GM23338 (cell line): ENCODE results near the gene COQ8B. TPM values are rescaled to one million over a fixed set of nuclear protein-coding genes. Genes with fewer than 3 reads are reported as not detected.

Source experiments
- ATAC-seq: fragments of 200-7000 bp; cut with Tn5 transposase; 3 replicates; pipeline ENCODE4 v1.9.1; 2020
- DNase-seq: peaks from one replicate; pipeline ENCODE4 v3.0.0-alpha.2; 2015; ENCODE audit warnings: low spot score
- H2AFZ ChIP-seq: fragments of 200-600 bp; sonication (generic); 2 replicates; pipeline ENCODE4 v1.8.0; 2016; ENCODE audit warnings: antibody characterized with exemption, mild to moderate bottlenecking, moderate library complexity
- H3F3A ChIP-seq: fragments of 200-600 bp; sonication (generic); replicated peaks from 2 replicates; pipeline ENCODE4 v1.8.0; 2017; ENCODE audit warnings: antibody characterized with exemption, mixed run types, low read depth
- H3K27ac ChIP-seq: fragments of 200-600 bp; sonication (generic); 2 replicates; pipeline ENCODE4 v1.6.1; 2016; ENCODE audit warnings: low read depth
- H3K27me3 ChIP-seq: fragments of 200-600 bp; sonication (generic); 2 replicates; pipeline ENCODE4 v1.8.0; 2016; ENCODE audit warnings: mild to moderate bottlenecking, mixed run types, moderate library complexity; ENCODE audit not compliant: insufficient read depth
- H3K36me3 ChIP-seq: fragments of 200-600 bp; sonication (generic); 2 replicates; pipeline ENCODE4 v1.8.0; 2016; ENCODE audit warnings: mild to moderate bottlenecking; ENCODE audit not compliant: insufficient read depth
- H3K4me1 ChIP-seq: fragments of 200-600 bp; sonication (generic); 2 replicates; pipeline ENCODE4 v1.8.0; 2016; ENCODE audit warnings: mild to moderate bottlenecking, moderate library complexity; ENCODE audit not compliant: insufficient read depth
- H3K4me2 ChIP-seq: fragments of 200-600 bp; sonication (generic); 2 replicates; pipeline ENCODE4 v1.7.1; 2017; ENCODE audit warnings: mixed run types
- H3K4me3 ChIP-seq: fragments of 200-600 bp; sonication (generic); 2 replicates; pipeline ENCODE4 v1.6.1; 2016; ENCODE audit warnings: mixed run types
- H3K79me2 ChIP-seq: fragments of 200-600 bp; sonication (generic); replicated peaks from 2 replicates; pipeline ENCODE4 v1.8.0; 2017; ENCODE audit warnings: mild to moderate bottlenecking; ENCODE audit not compliant: insufficient read depth
- H3K9me2 ChIP-seq: fragments of 200-600 bp; sonication (generic); 2 replicates; pipeline ENCODE4 v1.8.0; 2017; ENCODE audit not compliant: insufficient read depth
- H4K20me1 ChIP-seq: fragments of 200-600 bp; sonication (generic); replicated peaks from 2 replicates; pipeline ENCODE4 v1.8.0; 2017; ENCODE audit warnings: mild to moderate bottlenecking; ENCODE audit not compliant: insufficient read depth
- H3K27ac Mint-ChIP-seq: 2 replicates; pipeline ENCODE4 v1.8.0; 2020; ENCODE audit warnings: inconsistent platforms, mild to moderate bottlenecking, moderate library complexity, mixed read lengths
- H3K27me3 Mint-ChIP-seq: 3 replicates; pipeline ENCODE4 v1.8.0; 2022; ENCODE audit warnings: low read depth, mild to moderate bottlenecking, moderate library complexity, mixed read lengths, inconsistent platforms; ENCODE audit not compliant: insufficient read depth, poor library complexity
- H3K36me3 Mint-ChIP-seq: 3 replicates; pipeline ENCODE4 v1.8.0; 2021; ENCODE audit warnings: low read depth, mild to moderate bottlenecking, inconsistent platforms, moderate library complexity, mixed read lengths
- H3K4me1 Mint-ChIP-seq: 3 replicates; pipeline ENCODE4 v1.8.0; 2020; ENCODE audit warnings: mild to moderate bottlenecking, inconsistent platforms, mixed read lengths
- H3K4me3 Mint-ChIP-seq: 3 replicates; pipeline ENCODE4 v1.8.0; 2021; ENCODE audit warnings: moderate library complexity, mild to moderate bottlenecking, inconsistent platforms, mixed read lengths
- H3K9me3 Mint-ChIP-seq: 3 replicates; pipeline ENCODE4 v1.8.0; 2020; ENCODE audit warnings: moderate library complexity, mild to moderate bottlenecking, inconsistent platforms, mixed read lengths
- CREB1 ChIP-seq: fragments of 250-450 bp; sonication (Bioruptor Pico); IDR thresholded peaks from 2 replicates; pipeline ENCODE4 v1.5.0; 2020; ENCODE audit warnings: low read depth, mild to moderate bottlenecking, moderate library complexity
- EZH2 ChIP-seq: fragments of 200-600 bp; sonication (generic); IDR thresholded peaks from one replicate; pipeline ENCODE4 v1.8.0; 2017; ENCODE audit warnings: antibody characterized with exemption, mild to moderate bottlenecking, low read depth; ENCODE audit not compliant: unreplicated experiment
- POLR2AphosphoS5 ChIP-seq: IDR thresholded peaks from 2 replicates; pipeline ENCODE4 v1.6.1; 2016; ENCODE audit warnings: antibody characterized with exemption, low read depth
- REST ChIP-seq: IDR thresholded peaks from one replicate; pipeline ENCODE4 v1.6.1; 2018; ENCODE audit warnings: antibody characterized with exemption; ENCODE audit not compliant: unreplicated experiment
- STAT1 ChIP-seq: IDR thresholded peaks from one replicate; pipeline ENCODE4 v1.6.1; 2016; ENCODE audit warnings: antibody characterized with exemption; ENCODE audit not compliant: unreplicated experiment
- ZNF114 ChIP-seq: fragments of 250-450 bp; sonication (Bioruptor Pico); IDR thresholded peaks from 2 replicates; pipeline ENCODE4 v1.5.0; 2020; ENCODE audit warnings: mild to moderate bottlenecking, moderate library complexity
- ZNF331 ChIP-seq: fragments of 250-450 bp; sonication (Bioruptor Pico); IDR thresholded peaks from 2 replicates; pipeline ENCODE4 v1.5.0; 2020; ENCODE audit warnings: low read depth, mild to moderate bottlenecking, moderate library complexity
- ZNF462 ChIP-seq: fragments of 250-450 bp; sonication (Bioruptor Pico); IDR thresholded peaks from 2 replicates; pipeline ENCODE4 v1.5.0; 2020; ENCODE audit warnings: mild to moderate bottlenecking, moderate library complexity
- polyA plus RNA-seq: library from polyadenylated mRNA; unstranded; fragments of >200 nt; fragmentation: Nextera tagmentation; extraction: Ambion mirVana; gene quantifications from 2 replicates; pipeline ENCODE4 v1.2.1, GENCODE V29; 2016
- total RNA-seq: library from RNA; depleted of rRNA; stranded (reverse); fragments of >200 nt; shearing (Covaris generic); gene quantifications from 2 replicates; pipeline ENCODE4 v1.2.3, GENCODE V29; 2014

The COQ8B gene
- total and polyA plus RNA-seq, 2 experiments from 2014 or later, result 13.9 to 59.6 TPM

GRCh38 chr19:40672573-40673299 lies 44.0 kb downstream of the COQ8B start:
- Histone ChIP-seq H3K27me3 (no peaks in the 10 kb centered on the region), H3K4me1 (no peaks in the 10 kb centered on the region), H3K27ac (no peak overlapping the region), H3F3A (no peaks in the 10 kb centered on the region), H3K36me3 (peaks cover 15% of the 10 kb centered on the region; the same call in 1 of the 2 replicates), H4K20me1 (no peaks in the 10 kb centered on the region), H3K4me3 (no peak overlapping the region), H3K9me2 (no peaks in the 10 kb centered on the region), H3K79me2 (no peaks in the 10 kb centered on the region), H3K4me2 (no peak overlapping the region), H2AFZ (no peak overlapping the region)
- H3K4me3 Mint-ChIP-seq, result no peak overlapping the region
- no peaks in the 10 kb centered on the region for H3K27me3 Mint-ChIP-seq
- no peak overlapping the region for H3K27ac Mint-ChIP-seq
- H3K9me3 Mint-ChIP-seq, result no peaks in the 10 kb centered on the region
- no peak for DNase-seq
- H3K36me3 Mint-ChIP-seq, result peaks cover 39% of the 10 kb centered on the region
- TF ChIP-seq STAT1 (no peak), ZNF462 (CRISPR knock-in tag) (no peak), ZNF114 (CRISPR knock-in tag) (no peak), REST (no peak), EZH2 (no peak), ZNF331 (CRISPR knock-in tag) (no peak), CREB1 (CRISPR knock-in tag) (no peak), POLR2AphosphoS5 (no peak)
- no peak for ATAC-seq
- H3K4me1 Mint-ChIP-seq, result no peaks in the 10 kb centered on the region
